SU-DHL-6 (cell line): ENCODE data around the gene ABCA4.

Source experiments
- H2AFZ ChIP-seq: fragments of 200-600 bp; sonication (generic); 2 replicates; pipeline ENCODE4 v1.6.1; 2014; ENCODE audit warnings: low read depth, mild to moderate bottlenecking, moderate library complexity, mixed read lengths, antibody characterized with exemption, low read length; ENCODE audit not compliant: severe bottlenecking
- H3F3A ChIP-seq: fragments of 200-600 bp; shearing (Covaris generic); 2 replicates; pipeline ENCODE4 v1.6.0; 2016; ENCODE audit warnings: antibody characterized with exemption, mild to moderate bottlenecking; ENCODE audit not compliant: insufficient read depth
- H3K27ac ChIP-seq: fragments of 200-600 bp; sonication (generic); 2 replicates; pipeline ENCODE4 v1.5.1; 2016; ENCODE audit warnings: low read depth, mild to moderate bottlenecking, low read length, moderate library complexity, mixed read lengths
- H3K27me3 ChIP-seq: fragments of 200-600 bp; sonication (generic), shearing (Covaris generic); 2 replicates; pipeline ENCODE4 v1.6.0; 2014; ENCODE audit warnings: mild to moderate bottlenecking, low read length
- H3K36me3 ChIP-seq: fragments of 200-600 bp; sonication (generic); 2 replicates; pipeline ENCODE4 v1.6.1; 2014; ENCODE audit warnings: mild to moderate bottlenecking, low read length, mixed read lengths
- H3K4me2 ChIP-seq: fragments of 300-600, 200-600 bp; shearing (Covaris generic), sonication (generic); 2 replicates; pipeline ENCODE4 v1.6.0; 2014; ENCODE audit warnings: low read length, low read depth, mild to moderate bottlenecking; ENCODE audit not compliant: poor library complexity, severe bottlenecking
- H3K4me3 ChIP-seq: fragments of 200-600 bp; sonication (generic); 2 replicates; pipeline ENCODE4 v1.5.1; 2014; ENCODE audit warnings: antibody characterized with exemption, low read length, mild to moderate bottlenecking, mixed read lengths; ENCODE audit not compliant: insufficient read depth, poor library complexity, severe bottlenecking
- H3K79me2 ChIP-seq: fragments of 200-600 bp; sonication (generic); 2 replicates; pipeline ENCODE4 v1.6.1; 2014; ENCODE audit warnings: mild to moderate bottlenecking, low read length, moderate library complexity; ENCODE audit not compliant: insufficient read depth
- H3K9ac ChIP-seq: fragments of 200-600 bp; sonication (generic); 2 replicates; pipeline ENCODE4 v1.7.0; 2014; ENCODE audit warnings: mild to moderate bottlenecking, low read length
- H3K9me2 ChIP-seq: fragments of 200-600 bp; sonication (generic); replicated peaks from 2 replicates; pipeline ENCODE4 v1.6.1; 2014; ENCODE audit warnings: low read length; ENCODE audit not compliant: insufficient read depth
- H3K9me3 ChIP-seq: fragments of 200-600 bp; sonication (generic); 2 replicates; pipeline ENCODE4 v1.6.1; 2014; ENCODE audit warnings: low read length, mixed read lengths; ENCODE audit not compliant: insufficient read depth
- H4K20me1 ChIP-seq: fragments of 200-600 bp; sonication (generic); 2 replicates; pipeline ENCODE4 v1.6.1; 2014; ENCODE audit warnings: low read depth, mild to moderate bottlenecking, antibody characterized with exemption, low read length, moderate library complexity, mixed read lengths
- CTCF ChIP-seq: fragments of 200-600 bp; sonication (generic); IDR thresholded peaks from one replicate; pipeline ENCODE4 v1.5.1; 2017; ENCODE audit warnings: antibody characterized with exemption, mild to moderate bottlenecking, low read length, moderate library complexity; ENCODE audit not compliant: insufficient read depth, poor library complexity, severe bottlenecking
- EZH2phosphoT487 ChIP-seq: fragments of 200-600 bp; sonication (generic), shearing (Covaris generic); conservative IDR thresholded peaks from 2 replicates; pipeline ENCODE4 v1.6.1; 2018; ENCODE audit warnings: mild to moderate bottlenecking, antibody characterized with exemption, low read length, moderate library complexity, mixed read lengths

ABCA4 gene

GRCh38 chr1:94118013-94118412 lies 2.9 kb downstream of the ABCA4 start:
- Histone ChIP-seq H3K36me3 (no peaks in the 10 kb centered on the region), H4K20me1 (no peaks in the 10 kb centered on the region), H3K4me2 (no peak overlapping the region), H3K9ac (no peak overlapping the region), H3K27ac (no peak overlapping the region), H3K9me3 (no peaks in the 10 kb centered on the region), H2AFZ (no peak overlapping the region), H3K79me2 (no peaks in the 10 kb centered on the region), H3K4me3 (no peak overlapping the region), H3F3A (no peaks in the 10 kb centered on the region), H3K9me2 (no peaks in the 10 kb centered on the region), H3K27me3 (no peaks in the 10 kb centered on the region)
- TF ChIP-seq CTCF (no peak), EZH2phosphoT487 (no peak)

- H2AFZ ChIP-seq = no peak overlapping the region
- no peaks in the 10 kb centered on the region for H3F3A ChIP-seq
- no peak overlapping the region for H3K4me3 ChIP-seq
- TF ChIP-seq CTCF (no peak), EZH2phosphoT487 (no peak)
- H3K9me3 ChIP-seq = no peaks in the 10 kb centered on the region
- no peaks in the 10 kb centered on the region for H4K20me1 ChIP-seq
- no peak overlapping the region for H3K4me2 ChIP-seq
- H3K27me3 ChIP-seq = no peaks in the 10 kb centered on the region
- H3K9ac ChIP-seq = no peak overlapping the region
- no peaks in the 10 kb centered on the region for H3K79me2 ChIP-seq
- no peaks in the 10 kb centered on the region for H3K36me3 ChIP-seq
- no peak overlapping the region for H3K27ac ChIP-seq
- H3K9me2 ChIP-seq = no peaks in the 10 kb centered on the region
These were observed 3.6 kb downstream of the ABCA4 start for GRCh38 chr1:94117259-94117851.

GRCh38 chr1:94115900-94116436 lies 5.0 kb downstream of the ABCA4 start:
- H3K4me2 ChIP-seq = no peak overlapping the region

More at GRCh38 chr1:94115900-94116436, 5.0 kb downstream of the ABCA4 start:
- Histone ChIP-seq H3K27ac (no peak overlapping the region), H3K36me3 (no peaks in the 10 kb centered on the region), H3F3A (no peaks in the 10 kb centered on the region), H3K9me3 (no peaks in the 10 kb centered on the region), H3K79me2 (no peaks in the 10 kb centered on the region), H3K27me3 (no peaks in the 10 kb centered on the region), H4K20me1 (no peaks in the 10 kb centered on the region), H2AFZ (no peak overlapping the region), H3K9ac (no peak overlapping the region), H3K9me2 (no peaks in the 10 kb centered on the region), H3K4me3 (no peak overlapping the region)
- TF ChIP-seq CTCF (no peak), EZH2phosphoT487 (no peak)
